Ishikawa (cell line): ENCODE results near the gene DIAPH3.

Experiments used
- CEBPB ChIP-seq: IDR thresholded peaks from 2 replicates; pipeline ENCODE4 v1.6.1; 2012
- EGR1 ChIP-seq: IDR thresholded peaks from 2 replicates; pipeline ENCODE4 v1.6.1; 2012
- TCF12 ChIP-seq: IDR thresholded peaks from 2 replicates; pipeline ENCODE4 v1.6.1; 2012; ENCODE audit warnings: low read depth
- TEAD4 ChIP-seq: IDR thresholded peaks from 2 replicates; pipeline ENCODE4 v1.6.1; 2012
- YY1 ChIP-seq: IDR thresholded peaks from 2 replicates; pipeline ENCODE4 v1.6.1; 2012; ENCODE audit warnings: low read depth
- TF ChIP-seq, protein P1 (sequence below): IDR thresholded peaks from 2 replicates; pipeline ENCODE4 v1.6.1; 2012; ENCODE audit warnings: low read depth, mild to moderate bottlenecking
- TF ChIP-seq, protein P2 (sequence below): IDR thresholded peaks from 2 replicates; pipeline ENCODE4 v1.6.1; 2012
- TF ChIP-seq, protein P3 (sequence below): IDR thresholded peaks from 2 replicates; pipeline ENCODE4 v1.6.1; 2012

DNA sequence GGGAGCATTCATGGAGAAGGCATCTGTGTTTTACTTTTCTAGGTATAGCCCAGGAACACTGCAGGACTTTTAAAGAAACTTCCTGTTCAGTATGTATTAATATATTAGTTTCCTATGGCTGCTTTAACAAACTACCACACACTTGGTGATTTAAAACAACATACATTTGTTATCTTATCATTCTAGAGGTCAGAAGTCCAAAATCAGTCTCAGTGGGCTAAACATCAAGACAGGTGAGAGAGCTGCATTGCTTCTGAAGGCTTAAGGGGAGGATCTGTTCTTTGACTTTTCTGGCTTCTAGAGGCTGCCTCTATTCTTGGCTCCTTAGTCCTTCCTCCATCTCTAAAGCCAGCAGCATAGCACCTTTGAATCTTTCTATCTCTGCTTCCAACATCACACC is 37.6 kb upstream of the DIAPH3 start:
- TF ChIP-seq, protein P1, sequence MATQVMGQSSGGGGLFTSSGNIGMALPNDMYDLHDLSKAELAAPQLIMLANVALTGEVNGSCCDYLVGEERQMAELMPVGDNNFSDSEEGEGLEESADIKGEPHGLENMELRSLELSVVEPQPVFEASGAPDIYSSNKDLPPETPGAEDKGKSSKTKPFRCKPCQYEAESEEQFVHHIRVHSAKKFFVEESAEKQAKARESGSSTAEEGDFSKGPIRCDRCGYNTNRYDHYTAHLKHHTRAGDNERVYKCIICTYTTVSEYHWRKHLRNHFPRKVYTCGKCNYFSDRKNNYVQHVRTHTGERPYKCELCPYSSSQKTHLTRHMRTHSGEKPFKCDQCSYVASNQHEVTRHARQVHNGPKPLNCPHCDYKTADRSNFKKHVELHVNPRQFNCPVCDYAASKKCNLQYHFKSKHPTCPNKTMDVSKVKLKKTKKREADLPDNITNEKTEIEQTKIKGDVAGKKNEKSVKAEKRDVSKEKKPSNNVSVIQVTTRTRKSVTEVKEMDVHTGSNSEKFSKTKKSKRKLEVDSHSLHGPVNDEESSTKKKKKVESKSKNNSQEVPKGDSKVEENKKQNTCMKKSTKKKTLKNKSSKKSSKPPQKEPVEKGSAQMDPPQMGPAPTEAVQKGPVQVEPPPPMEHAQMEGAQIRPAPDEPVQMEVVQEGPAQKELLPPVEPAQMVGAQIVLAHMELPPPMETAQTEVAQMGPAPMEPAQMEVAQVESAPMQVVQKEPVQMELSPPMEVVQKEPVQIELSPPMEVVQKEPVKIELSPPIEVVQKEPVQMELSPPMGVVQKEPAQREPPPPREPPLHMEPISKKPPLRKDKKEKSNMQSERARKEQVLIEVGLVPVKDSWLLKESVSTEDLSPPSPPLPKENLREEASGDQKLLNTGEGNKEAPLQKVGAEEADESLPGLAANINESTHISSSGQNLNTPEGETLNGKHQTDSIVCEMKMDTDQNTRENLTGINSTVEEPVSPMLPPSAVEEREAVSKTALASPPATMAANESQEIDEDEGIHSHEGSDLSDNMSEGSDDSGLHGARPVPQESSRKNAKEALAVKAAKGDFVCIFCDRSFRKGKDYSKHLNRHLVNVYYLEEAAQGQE = no peak
- TF ChIP-seq CEBPB (no peak), EGR1 (no peak), YY1 (no peak), TCF12 (no peak), TEAD4 (no peak)
- TF ChIP-seq, protein P2, sequence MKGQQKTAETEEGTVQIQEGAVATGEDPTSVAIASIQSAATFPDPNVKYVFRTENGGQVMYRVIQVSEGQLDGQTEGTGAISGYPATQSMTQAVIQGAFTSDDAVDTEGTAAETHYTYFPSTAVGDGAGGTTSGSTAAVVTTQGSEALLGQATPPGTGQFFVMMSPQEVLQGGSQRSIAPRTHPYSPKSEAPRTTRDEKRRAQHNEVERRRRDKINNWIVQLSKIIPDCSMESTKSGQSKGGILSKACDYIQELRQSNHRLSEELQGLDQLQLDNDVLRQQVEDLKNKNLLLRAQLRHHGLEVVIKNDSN = no peak
- TF ChIP-seq, protein P3, sequence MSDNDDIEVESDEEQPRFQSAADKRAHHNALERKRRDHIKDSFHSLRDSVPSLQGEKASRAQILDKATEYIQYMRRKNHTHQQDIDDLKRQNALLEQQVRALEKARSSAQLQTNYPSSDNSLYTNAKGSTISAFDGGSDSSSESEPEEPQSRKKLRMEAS = no peak
